Lower leg skin (tissue), 4 donors: Measurements from ENCODE around the gene WIPF3. TPM values are rescaled to one million over a fixed set of nuclear protein-coding genes. Genes with fewer than 3 reads are reported as not detected.

Experiments used
- DNase-seq, 2 donors: peaks; one replicate each; pipeline ENCODE4 v3.0.0-alpha.2; 2019; ENCODE audit warnings: low spot score in 2 of 2
- H3K4me3 ChIP-seq: fragments of 200-600 bp; sonication (generic); 2 replicates; pipeline ENCODE4 v1.5.1; 2017; ENCODE audit warnings: mild to moderate bottlenecking, low read depth; ENCODE audit not compliant: poor library complexity, severe bottlenecking
- POLR2A ChIP-seq, 2 donors: fragments of 450-650 bp; IDR thresholded peaks; one replicate each; pipeline ENCODE4 v1.6.1; 2016 to 2017; ENCODE audit warnings: antibody characterized with exemption in 2 of 2, mild to moderate bottlenecking in 1 of 2, moderate library complexity in 1 of 2
- WGBS, 2 donors: methylation state at CpG; one replicate each; pipeline ENCODE4 v1.1.5; 2018; 5-methylcytosine and 5-hydroxymethylcytosine counted together
- intact Hi-C: fragments of 100-400 bp; cut with DNase I; formaldehyde crosslinking; loops from one replicate; pipeline ENCODE4 v1.15.0; 2023; ENCODE audit warnings: low total_unique reads
- total RNA-seq, 4 donors: library from RNA; depleted of rRNA; stranded (reverse); fragments of >200 nt; gene quantifications; one replicate each; pipeline ENCODE4 v1.1.0, GENCODE V29; 2016
- TF ChIP-seq, protein P1 (sequence below), 3 donors: fragments of 450-650 bp; IDR thresholded peaks; one replicate each; pipeline ENCODE4 v1.5.1; 2016; ENCODE audit warnings: antibody characterized with exemption in 3 of 3, mild to moderate bottlenecking in 3 of 3, moderate library complexity in 2 of 3

WIPF3 gene
- total RNA-seq, 4 donors from 2014 or later = 0.23 to 1.2 (median 0.82) TPM

GRCh38 chr7:29865526-29865925, 59.2 kb downstream of the WIPF3 start:
- TF ChIP-seq, protein P1, sequence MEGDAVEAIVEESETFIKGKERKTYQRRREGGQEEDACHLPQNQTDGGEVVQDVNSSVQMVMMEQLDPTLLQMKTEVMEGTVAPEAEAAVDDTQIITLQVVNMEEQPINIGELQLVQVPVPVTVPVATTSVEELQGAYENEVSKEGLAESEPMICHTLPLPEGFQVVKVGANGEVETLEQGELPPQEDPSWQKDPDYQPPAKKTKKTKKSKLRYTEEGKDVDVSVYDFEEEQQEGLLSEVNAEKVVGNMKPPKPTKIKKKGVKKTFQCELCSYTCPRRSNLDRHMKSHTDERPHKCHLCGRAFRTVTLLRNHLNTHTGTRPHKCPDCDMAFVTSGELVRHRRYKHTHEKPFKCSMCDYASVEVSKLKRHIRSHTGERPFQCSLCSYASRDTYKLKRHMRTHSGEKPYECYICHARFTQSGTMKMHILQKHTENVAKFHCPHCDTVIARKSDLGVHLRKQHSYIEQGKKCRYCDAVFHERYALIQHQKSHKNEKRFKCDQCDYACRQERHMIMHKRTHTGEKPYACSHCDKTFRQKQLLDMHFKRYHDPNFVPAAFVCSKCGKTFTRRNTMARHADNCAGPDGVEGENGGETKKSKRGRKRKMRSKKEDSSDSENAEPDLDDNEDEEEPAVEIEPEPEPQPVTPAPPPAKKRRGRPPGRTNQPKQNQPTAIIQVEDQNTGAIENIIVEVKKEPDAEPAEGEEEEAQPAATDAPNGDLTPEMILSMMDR (IDR thresholded peaks at IDR 0.05) = no peak
- no peak for TF ChIP-seq POLR2A (IDR thresholded peaks at IDR 0.05)
- intact Hi-C loops = no loop called here
- DNase-seq = no peak
- H3K4me3 ChIP-seq = no peak overlapping the region
- 70 to 74% methylated on average over 4 of the region's 4 CpGs for WGBS, 2 donors

DNA sequence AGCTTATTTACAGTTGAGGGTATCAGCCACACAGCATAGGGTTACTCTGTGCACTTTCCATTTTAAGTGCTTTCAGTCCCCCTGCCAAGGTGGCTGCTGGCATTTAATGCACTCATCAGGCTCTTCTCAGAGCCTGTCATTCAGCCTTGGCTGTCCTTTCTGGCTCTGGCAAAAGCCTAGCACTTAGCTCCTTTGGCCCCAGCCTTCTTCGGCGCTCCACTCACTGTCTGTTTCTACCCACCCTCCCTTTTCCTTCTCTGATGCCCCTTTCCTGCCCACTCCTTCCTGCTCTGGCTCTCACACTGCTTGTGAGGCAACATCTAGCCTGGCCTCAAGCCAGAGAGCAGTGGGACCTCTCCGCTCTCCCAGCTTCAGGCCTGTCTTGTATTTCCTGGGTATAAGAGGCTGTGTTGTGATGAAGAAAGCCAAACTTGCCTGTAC, 60.2 kb downstream of the WIPF3 start:
- DNase-seq = no peak
- intact Hi-C loops = no loop called here
- no peak overlapping the region for H3K4me3 ChIP-seq
- WGBS, 2 donors = 50 to 60% methylated on average over 3 of the region's 3 CpGs
- TF ChIP-seq, protein P1 (IDR thresholded peaks at IDR 0.05) = no peak
- no peak for TF ChIP-seq POLR2A (IDR thresholded peaks at IDR 0.05)

GRCh38 chr7:29871787-29872398, 65.6 kb downstream of the WIPF3 start:
- WGBS, 2 donors = 57 to 63% methylated on average over 5 of the region's 5 CpGs

GRCh38 chr7:29873644-29874294, 67.5 kb downstream of the WIPF3 start:
- DNase-seq = no peak
- H3K4me3 ChIP-seq = no peak overlapping the region
- TF ChIP-seq, protein P1 (IDR thresholded peaks at IDR 0.05) = no peak
- TF ChIP-seq POLR2A (IDR thresholded peaks at IDR 0.05) = no peak
- intact Hi-C loops = loop anchor here (5.0 kb wide), 1 partner anchor 404 kb away; no protein-coding TSS in a partner anchor
- 91 to 92% methylated on average over 4 of the region's 4 CpGs for WGBS, 2 donors

More at GRCh38 chr7:29871787-29872398, 65.6 kb downstream of the WIPF3 start:
- H3K4me3 ChIP-seq = no peak overlapping the region
- TF ChIP-seq, protein P1 (IDR thresholded peaks at IDR 0.05) = no peak
- TF ChIP-seq POLR2A (IDR thresholded peaks at IDR 0.05) = no peak
- intact Hi-C loops = loop anchor here (5.0 kb wide), 1 partner anchor 405 kb away; no protein-coding TSS in a partner anchor
- DNase-seq = no peak

DNA sequence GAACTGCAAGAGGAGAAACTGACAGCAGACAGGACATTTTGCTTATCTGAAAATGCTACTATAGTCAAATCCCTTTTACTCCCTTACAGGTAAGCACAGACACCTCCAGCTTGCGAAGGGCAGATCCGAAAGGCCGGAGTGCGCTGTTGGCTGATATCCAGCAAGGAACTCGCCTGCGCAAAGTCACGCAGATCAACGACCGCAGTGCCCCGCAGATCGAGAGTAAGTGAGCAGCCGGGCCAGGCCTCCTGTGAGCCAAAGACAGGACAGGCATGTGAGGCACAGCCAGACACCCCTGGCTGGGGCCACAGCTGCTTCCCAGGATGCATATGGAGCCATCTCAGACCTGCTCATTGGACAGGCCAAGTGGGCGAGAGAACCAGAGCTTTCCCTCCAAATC, 69.4 kb downstream of the WIPF3 start:
- no peak for DNase-seq
- no peak for TF ChIP-seq POLR2A (IDR thresholded peaks at IDR 0.05)
- TF ChIP-seq, protein P1 (IDR thresholded peaks at IDR 0.05) = no peak
- intact Hi-C loops = no loop called here
- WGBS, 2 donors = 93 to 94% methylated on average over 13 of the region's 13 CpGs
- H3K4me3 ChIP-seq = no peak overlapping the region
